HK-2 (cell line): ENCODE measurements around the gene MMP10.
"Not testable (repeated sequence)": the region's sequence is repeated elsewhere in the genome, so short reads cannot be mapped to it uniquely, and the experiment has no call there.

Experiments
- DNase-seq: peaks from one replicate; pipeline ENCODE4 v3.0.0-alpha.2; 2018; ENCODE audit not compliant: unreplicated experiment

Gene MMP10

GRCh38 chr11:102783016-102783415 is 2.6 kb upstream of the MMP10 start:
- no peak for DNase-seq

- no peak for DNase-seq
Measured at GRCh38 chr11:102781676-102782075, 1.2 kb upstream of the MMP10 start.

- DNase-seq, result no peak
Measured at GRCh38 chr11:102776454-102776853, 4.0 kb downstream of the MMP10 start.

GRCh38 chr11:102773386-102773785 is 7.0 kb downstream of the MMP10 start:
- no peak for DNase-seq

GRCh38 chr11:102771351-102771750 is 9.1 kb downstream of the MMP10 start:
- DNase-seq, result no peak

GRCh38 chr11:102770191-102770590 is 10.2 kb downstream of the MMP10 start:
- no peak for DNase-seq

- DNase-seq, result no peak
Measured at GRCh38 chr11:102767800-102768199, 12.6 kb downstream of the MMP10 start.

- DNase-seq, result no peak
Measured at GRCh38 chr11:102763440-102763839, 17.0 kb downstream of the MMP10 start.

GRCh38 chr11:102762361-102762767 is 18.1 kb downstream of the MMP10 start:
- DNase-seq, result no peak

- DNase-seq, result no peak
Measured at GRCh38 chr11:102761646-102762238, 18.7 kb downstream of the MMP10 start.

- DNase-seq, result no peak
Measured at GRCh38 chr11:102760344-102761035, 19.9 kb downstream of the MMP10 start.

GRCh38 chr11:102757823-102758549 is 22.4 kb downstream of the MMP10 start:
- no peak for DNase-seq

GRCh38 chr11:102753267-102753666 is 27.2 kb downstream of the MMP10 start:
- DNase-seq, result no peak

- no peak for DNase-seq
Measured at GRCh38 chr11:102751673-102752072, 28.8 kb downstream of the MMP10 start.

GRCh38 chr11:102749101-102749722 is 31.2 kb downstream of the MMP10 start:
- DNase-seq, result no peak

GRCh38 chr11:102746746-102747578 is 33.5 kb downstream of the MMP10 start:
- not testable (repeated sequence) for DNase-seq

- DNase-seq, result no peak
Measured at GRCh38 chr11:102734650-102735049, 45.8 kb downstream of the MMP10 start.

- DNase-seq, result peak; percentile 70
Measured at GRCh38 chr11:102733232-102733875, 47.1 kb downstream of the MMP10 start.

GRCh38 chr11:102730944-102731343 is 49.5 kb downstream of the MMP10 start:
- DNase-seq, result not testable (repeated sequence)

- no peak for DNase-seq
Measured at GRCh38 chr11:102729849-102730815, 50.3 kb downstream of the MMP10 start.
